Astrocyte of the hippocampus (primary cell): ENCODE data around the gene WDFY4.

Experiments
- DNase-seq: peaks from one replicate; pipeline ENCODE4 v3.0.0; 2011; ENCODE audit warnings: low read depth, low spot score

WDFY4 gene

DNA sequence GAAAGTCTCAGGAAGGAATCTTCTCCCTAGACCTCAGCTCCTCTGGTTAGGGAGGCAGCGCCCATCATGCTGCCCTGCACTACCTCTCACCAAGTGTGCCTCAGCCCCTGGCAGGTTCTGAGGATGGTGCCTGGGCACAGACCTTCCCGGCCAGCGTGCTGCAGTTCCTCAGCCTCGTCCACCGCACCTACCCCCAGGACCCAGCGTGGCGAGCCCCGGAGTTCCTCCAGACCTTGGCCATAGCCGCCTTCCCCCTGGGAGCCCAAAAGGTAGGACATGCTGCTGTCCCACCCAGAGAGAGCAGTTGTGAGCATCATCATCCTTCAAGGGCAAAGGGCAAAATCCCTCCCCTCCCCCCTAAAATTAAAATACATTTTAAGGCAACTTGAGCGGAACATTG, 132.5 kb downstream of the WDFY4 start:
- DNase-seq, result no peak

DNA sequence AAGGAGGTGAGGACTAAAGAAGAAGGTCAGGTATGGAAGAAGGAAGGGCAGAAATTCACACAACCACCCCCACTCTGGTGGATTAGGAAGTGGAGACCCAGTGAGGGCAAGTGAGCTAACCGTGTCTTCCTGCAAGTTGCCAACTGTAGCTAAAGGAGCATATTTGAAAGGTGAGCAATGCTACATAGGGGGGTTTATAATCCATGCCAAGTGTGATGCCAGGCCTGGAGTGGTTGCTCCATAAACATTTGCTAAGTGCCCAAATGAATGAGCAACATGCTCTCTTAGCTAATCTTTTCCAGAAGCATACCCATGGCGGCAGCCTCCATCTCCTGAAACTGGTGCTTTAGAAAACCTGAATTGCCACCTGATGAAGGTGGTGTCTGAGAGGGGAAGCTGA, 133.4 kb downstream of the WDFY4 start:
- no peak for DNase-seq

GRCh38 chr10:48818861-48819520, 134.3 kb downstream of the WDFY4 start:
- no peak for DNase-seq

- DNase-seq, result no peak
Measured at GRCh38 chr10:48819783-48820182, 135.1 kb downstream of the WDFY4 start.

DNA sequence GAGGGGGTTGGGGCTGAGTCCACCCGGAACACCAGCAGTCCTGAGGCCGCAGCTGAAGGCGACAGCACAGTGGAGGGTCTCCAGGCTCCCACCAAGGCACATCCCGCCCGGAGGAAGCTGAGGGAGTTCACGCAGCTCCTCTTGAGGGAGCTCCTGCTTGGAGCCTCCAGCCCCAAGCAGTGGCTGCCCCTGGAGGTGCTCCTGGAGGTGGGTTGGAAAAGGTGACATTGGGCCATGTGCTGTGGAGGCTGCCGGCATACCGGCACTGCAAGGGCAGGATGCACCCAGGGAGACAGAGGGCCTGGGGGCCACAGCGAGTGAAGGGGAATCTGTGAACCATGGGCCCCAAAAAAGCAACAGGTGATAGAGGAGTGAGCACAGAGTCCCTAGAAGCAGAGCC, 135.6 kb downstream of the WDFY4 start:
- DNase-seq, result no peak

GRCh38 chr10:48820699-48821098, 136.0 kb downstream of the WDFY4 start:
- no peak for DNase-seq

DNA sequence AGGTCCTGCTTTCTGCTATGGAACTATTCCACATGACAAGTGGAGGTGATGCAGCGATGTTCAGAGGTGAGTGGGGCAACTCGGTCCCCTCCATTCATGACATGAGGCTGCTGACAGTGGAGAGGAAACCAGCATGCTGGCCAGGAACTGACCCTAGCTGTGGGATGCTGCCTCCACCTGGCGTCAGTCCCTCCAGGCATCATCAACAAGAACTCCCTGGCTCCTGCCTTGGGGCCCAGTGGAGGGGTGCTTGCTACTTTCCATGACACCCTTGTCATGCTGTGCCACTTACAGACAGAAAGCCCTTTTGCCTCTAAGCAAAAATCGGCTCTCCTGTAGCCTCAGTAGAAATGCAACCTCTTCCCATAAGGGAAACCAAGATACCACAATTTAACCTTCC, 136.4 kb downstream of the WDFY4 start:
- DNase-seq, result no peak

GRCh38 chr10:48821692-48822091, 137.0 kb downstream of the WDFY4 start:
- no peak for DNase-seq

- DNase-seq, result no peak
Measured at GRCh38 chr10:48833674-48834073, 149.0 kb downstream of the WDFY4 start.

DNA sequence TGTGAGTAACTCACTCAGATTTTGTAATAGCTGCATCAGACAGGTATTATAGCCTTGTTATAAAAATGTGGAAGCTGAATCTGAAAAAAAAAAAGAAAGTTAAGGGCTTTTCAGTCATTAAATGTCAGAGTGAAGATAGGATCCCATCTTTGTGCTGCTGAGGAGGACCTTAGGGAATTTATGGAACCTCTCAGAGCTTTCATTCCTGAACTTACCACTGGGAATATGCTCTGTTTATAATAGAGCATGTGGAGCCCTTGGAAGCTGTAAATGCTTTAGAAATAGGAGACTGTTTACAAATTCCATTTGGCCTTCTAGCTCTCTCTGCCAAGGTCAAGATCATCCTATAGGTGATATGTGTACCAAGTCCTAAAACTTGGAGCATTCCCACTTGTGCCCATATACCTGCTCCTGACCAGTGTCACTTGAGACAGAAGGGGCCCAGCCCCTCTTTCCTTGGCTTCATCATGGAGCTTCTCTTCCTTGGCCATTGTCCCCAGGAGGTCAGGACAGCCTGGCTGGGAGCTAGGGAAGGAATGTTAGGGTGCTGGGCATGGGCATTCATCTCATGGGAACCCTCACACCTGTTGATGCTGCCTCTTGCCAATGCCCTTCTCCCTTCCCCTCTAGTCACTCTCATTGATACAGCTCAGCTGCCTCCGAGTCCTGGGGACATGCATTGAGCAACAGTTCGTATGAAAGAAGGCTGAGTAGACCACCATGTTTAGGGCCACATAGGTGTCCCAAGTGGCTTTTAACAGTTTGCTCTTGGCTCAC, 149.7 kb downstream of the WDFY4 start:
- DNase-seq, result no peak

DNA sequence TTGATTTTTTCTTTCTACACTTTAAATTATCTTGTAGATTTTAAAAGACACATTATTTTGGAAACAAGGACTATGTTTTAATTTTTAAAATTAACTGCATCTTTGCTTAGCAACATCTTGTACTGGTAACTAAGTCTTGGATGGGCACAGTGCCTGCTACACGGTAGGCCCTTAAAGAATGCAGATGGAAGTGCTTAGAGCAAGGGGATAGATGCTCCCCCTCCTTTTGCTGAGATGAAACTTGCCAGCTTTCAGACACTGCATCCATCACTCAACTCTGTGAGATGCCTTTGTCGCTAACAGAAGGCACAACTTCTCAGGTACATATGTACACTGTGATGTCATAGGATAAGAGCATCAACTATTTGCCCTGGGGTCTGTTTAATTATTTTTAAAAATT, 151.1 kb downstream of the WDFY4 start:
- DNase-seq, result no peak

- no peak for DNase-seq
Measured at GRCh38 chr10:48836605-48837004, 151.9 kb downstream of the WDFY4 start.

DNA sequence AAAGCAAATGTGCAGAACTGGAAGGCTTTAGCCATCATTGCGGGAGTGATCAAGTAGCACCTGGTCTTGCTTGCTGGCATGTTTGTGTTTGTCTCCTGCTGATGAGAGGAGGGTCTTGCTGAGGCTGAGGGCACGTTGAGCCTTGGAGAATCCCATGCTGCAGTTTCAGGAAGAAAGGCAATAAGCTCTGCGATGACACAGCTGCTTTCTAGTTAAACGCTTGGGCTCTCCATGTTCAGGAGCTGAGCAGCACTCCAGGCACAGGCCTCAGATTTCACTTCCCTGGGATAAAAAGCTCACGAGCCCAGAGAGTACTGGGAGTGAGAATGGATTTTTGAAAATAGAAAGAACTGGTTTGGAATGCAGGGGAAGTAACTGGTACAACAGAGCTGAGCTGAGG, 154.2 kb downstream of the WDFY4 start:
- no peak for DNase-seq

DNA sequence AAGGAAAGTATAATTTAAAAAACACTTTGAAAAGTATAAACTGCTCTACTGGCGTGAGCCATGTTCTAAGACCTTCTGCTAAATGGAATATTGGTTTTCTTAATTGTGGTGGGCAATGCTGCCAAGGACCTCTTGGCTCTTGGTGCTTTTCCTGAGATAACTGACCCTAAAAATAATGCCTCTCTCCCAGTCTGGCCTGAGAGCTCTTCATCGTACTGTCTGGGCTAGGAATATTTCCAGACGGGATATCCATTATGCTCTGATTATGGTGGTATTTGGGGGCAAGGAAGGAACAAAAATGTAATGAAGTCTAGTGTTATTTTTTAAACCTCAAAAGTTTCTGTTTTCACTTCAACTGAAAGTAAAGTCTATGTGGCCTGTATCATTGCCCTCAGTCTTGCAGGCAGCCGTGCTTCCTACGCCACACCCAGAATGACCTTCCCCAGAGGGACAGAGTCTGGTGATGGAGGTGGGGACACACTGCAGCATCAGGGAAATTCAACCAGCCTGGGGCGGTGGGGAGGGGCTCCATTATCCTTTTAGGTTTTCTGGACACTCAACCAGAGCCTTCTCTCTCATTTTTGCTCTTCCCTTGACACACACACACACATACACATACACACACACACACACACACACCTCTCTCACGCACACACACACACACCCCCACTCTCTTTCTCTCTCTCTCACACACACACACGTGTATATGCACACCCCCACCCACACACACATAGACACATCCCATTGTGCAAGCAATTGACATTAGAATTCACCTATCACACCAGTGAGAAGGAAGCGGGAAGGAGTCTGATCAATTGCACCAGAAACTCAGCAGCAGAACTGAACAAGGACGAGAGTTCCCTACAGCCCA, 155.4 kb downstream of the WDFY4 start:
- no peak for DNase-seq

- no peak for DNase-seq
Measured at GRCh38 chr10:48842231-48842630, 157.6 kb downstream of the WDFY4 start.

DNA sequence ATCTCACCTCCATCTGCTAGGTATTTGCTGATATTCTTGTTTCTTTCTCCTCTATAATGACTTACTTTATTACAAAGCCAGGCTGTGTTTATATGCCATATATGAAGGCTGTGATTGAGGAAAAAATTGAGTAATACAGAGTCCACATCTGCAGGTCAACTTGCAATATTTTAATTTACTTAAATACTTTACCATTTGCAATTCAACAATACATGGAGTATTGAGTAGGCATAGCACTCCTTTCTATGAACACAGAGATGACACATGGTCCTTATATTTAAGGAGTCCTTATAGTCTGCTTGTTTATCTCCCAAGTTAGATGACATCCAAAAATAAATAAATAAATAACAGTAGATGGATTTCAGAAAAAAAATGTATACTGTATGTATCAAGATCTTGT, 158.5 kb downstream of the WDFY4 start:
- DNase-seq, result no peak

- no peak for DNase-seq
Measured at GRCh38 chr10:48844616-48845015, 159.9 kb downstream of the WDFY4 start.

GRCh38 chr10:48845512-48845911, 160.8 kb downstream of the WDFY4 start:
- no peak for DNase-seq

DNA sequence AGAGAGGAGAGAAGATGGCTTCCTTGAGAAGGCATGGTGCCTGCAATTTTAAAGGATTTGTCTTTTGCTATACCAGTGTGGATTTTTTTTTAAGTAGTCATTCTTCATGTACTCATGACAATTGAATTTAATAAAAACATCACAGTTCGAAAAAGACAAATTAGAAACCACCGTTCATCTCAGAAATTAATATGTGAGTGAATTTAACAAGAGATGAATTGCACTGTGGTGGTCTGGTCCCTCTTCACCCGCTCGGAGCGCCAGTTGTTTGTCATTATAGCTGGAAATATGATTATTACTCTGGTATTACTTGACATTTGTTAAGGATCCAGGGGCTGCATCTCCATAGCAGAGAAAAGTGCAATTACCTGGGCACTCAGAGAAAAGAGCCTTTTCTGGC, 163.0 kb downstream of the WDFY4 start:
- no peak for DNase-seq

GRCh38 chr10:48856855-48857254, 172.2 kb downstream of the WDFY4 start:
- no peak for DNase-seq

- DNase-seq, result no peak
Measured at GRCh38 chr10:48872234-48872633, 187.6 kb downstream of the WDFY4 start.

DNA sequence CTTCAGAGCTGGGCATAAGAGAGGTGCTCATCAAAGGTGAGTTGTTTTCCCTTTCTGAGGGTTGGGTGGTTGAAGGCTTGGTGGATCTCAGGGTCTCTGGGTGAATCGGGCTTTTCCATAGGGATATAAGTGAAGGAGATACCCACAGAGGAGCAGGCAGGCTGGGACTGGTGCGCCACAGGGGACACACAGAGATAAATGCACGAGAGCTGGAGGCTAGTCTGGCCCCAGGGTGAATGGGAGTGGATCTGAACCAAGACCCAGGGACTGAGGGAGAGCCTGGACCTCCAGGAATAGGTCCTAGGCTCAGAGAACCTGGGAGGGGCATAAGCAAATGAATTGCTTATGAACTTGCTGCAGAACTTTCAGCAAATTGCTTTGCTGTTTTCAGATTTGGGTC, 193.4 kb downstream of the WDFY4 start:
- no peak for DNase-seq

- no peak for DNase-seq
Measured at GRCh38 chr10:48879451-48879850, 194.8 kb downstream of the WDFY4 start.
